ENCODE results near the gene LRRC8D. TPM values are rescaled to one million over a fixed set of nuclear protein-coding genes. Genes with fewer than 3 reads are reported as not detected.

LRRC8D gene
- total RNA-seq, 1 experiment from 2014 or later, result 19.6 TPM

DNA sequence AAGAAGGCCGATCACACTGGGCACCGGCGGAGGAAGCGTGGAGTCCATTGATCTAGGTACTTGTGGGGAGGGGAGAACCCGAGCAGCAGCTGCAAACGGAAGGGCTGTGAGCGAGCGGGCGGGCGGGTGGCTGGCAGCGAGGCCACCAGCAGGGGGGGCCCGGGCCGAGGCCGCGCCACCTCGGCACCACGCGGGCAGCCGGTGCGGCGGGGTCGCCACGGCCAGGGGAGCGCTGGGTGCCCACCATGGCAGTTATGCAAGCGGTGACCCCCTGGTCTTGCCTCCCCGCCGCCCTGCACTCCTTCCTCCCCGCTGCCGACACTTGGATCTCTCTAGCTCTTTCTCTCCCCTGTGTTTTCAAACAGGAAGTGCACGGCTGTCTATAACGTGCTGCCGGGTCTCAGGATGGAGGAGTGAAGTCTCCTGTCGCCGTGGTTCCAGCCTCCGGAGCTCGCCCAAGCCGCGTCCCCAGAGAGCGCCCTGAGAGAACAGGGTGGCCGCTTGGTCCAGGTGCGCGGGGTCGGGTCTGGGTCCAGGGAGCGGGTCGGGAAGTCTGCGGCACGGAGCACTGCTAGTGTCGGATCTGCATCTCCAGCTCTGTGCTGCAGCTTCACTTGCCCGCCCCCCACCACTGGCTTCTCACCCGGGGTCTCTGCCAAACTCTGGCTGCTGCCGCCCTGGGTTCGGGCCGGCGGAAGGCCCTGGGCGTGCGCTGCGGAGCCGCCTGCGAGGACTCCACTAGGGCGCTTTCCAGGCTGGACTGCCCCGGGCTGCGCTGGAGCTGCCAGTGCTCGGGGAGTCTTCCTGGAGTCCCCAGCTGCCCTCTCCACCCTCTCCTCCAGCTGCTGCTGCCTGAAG lies 22.7 kb downstream of the LRRC8D start:
- ATAC-seq (peak; percentile 91), DNase-seq (peak; percentile 67)
- POLR2A ChIA-PET (ENCODE audit: unreplicated experiment), result interaction anchor here (0.6 kb wide), 2 partner anchors 108 to 822 kb away, joined by 3 to 7 read pairs; no protein-coding TSS in a partner anchor
- BruUV-seq (replicated peaks), result no TSS peak
- CTCF ChIA-PET, result interaction anchor here (0.5 to 1.1 kb wide), 4 partner anchors 20 to 145 kb away, joined by 3 to 7 read pairs (median 4); no protein-coding TSS in a partner anchor
- peak overlapping the region; percentile 90 for H3K4me3 ChIP-seq (ENCODE audit: low read length)
- no peaks in the 10 kb centered on the region for H3K9me3 ChIP-seq (ENCODE audit: low read length)
- peak overlapping the region; percentile 87 for H3K4me2 ChIP-seq (ENCODE audit: low read length)
- peaks cover 16% of the 10 kb centered on the region for H3K4me1 ChIP-seq (ENCODE audit: insufficient read depth, low read length)
- intact Hi-C loops (cut with micrococcal nuclease), result loop anchor here (1.0 to 5.0 kb wide), 5 partner anchors 22 to 144 kb away; partner anchors contain the start of gene LRRC8D
- TF ChIP-seq, protein P1, sequence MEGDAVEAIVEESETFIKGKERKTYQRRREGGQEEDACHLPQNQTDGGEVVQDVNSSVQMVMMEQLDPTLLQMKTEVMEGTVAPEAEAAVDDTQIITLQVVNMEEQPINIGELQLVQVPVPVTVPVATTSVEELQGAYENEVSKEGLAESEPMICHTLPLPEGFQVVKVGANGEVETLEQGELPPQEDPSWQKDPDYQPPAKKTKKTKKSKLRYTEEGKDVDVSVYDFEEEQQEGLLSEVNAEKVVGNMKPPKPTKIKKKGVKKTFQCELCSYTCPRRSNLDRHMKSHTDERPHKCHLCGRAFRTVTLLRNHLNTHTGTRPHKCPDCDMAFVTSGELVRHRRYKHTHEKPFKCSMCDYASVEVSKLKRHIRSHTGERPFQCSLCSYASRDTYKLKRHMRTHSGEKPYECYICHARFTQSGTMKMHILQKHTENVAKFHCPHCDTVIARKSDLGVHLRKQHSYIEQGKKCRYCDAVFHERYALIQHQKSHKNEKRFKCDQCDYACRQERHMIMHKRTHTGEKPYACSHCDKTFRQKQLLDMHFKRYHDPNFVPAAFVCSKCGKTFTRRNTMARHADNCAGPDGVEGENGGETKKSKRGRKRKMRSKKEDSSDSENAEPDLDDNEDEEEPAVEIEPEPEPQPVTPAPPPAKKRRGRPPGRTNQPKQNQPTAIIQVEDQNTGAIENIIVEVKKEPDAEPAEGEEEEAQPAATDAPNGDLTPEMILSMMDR (conservative IDR thresholded peaks at IDR 0.05; ENCODE audit: low read depth, low read length), result peak; percentile 69
- no peak for TF ChIP-seq EZH2phosphoT487 (IDR thresholded peaks at IDR 0.05; ENCODE audit: borderline replicate concordance, low read length)
- no peaks in the 10 kb centered on the region for H3K27me3 ChIP-seq (ENCODE audit: low read length)
- H4K20me1 ChIP-seq (ENCODE audit: low read length), result no peaks in the 10 kb centered on the region
- peak overlapping the region; percentile 58 for H3K27ac ChIP-seq (ENCODE audit: low read length)
- H3K36me3 ChIP-seq (ENCODE audit: low read depth, low read length), result 0 out of 2 replicates have a peak, but pooled peaks cover 7% of the 10 kb centered on the region
- peak overlapping the region; percentile 91 for H3K9ac ChIP-seq (ENCODE audit: low read length)
- H3K79me2 ChIP-seq (ENCODE audit: low read length), result peaks cover 29% of the 10 kb centered on the region
- H3F3A ChIP-seq (ENCODE audit: low read length, unreplicated experiment), result no peaks in the 10 kb centered on the region
- H2AFZ ChIP-seq (ENCODE audit: low read length), result peak overlapping the region; percentile 98
- no peaks in the 10 kb centered on the region for H3K9me2 ChIP-seq (replicated peaks; ENCODE audit: low read length)

DNA sequence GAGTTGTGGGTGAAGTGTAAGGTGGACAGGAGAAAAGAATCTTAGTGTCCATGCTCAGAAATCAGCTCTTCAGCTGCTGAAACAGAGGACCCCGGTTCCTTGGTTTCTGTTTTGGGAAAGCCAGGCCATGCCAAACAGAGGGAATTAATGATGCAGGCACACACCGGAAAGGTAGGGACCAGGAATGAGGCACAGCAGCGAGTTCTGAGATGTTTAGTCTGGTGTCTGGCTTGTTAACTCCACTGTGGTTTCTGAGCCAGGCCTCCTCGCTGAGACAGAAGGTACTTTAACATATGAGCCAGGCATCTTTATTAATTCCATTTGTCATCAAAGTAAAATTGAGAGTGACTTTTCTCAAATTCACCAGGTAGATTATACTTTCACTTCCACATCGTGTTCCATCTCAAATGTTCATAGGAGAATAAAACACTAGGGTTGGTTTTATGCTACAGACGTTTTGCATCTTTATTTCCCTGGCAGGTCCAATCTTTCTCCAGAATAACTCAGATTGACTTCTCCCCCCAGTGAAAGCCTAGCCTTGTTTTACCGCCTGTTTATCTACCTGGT lies 23.5 kb downstream of the LRRC8D start:
- Histone ChIP-seq H2AFZ (ENCODE audit: low read length) (peak overlapping the region; percentile 98), H3K9ac (ENCODE audit: low read length) (peak overlapping the region; percentile 91), H3K36me3 (ENCODE audit: low read depth, low read length) (0 out of 2 replicates have a peak, but pooled peaks cover 7% of the 10 kb centered on the region), H3K27ac (ENCODE audit: low read length) (peak overlapping the region; percentile 58; the same call in 1 of the 2 replicates), H3K9me2 (replicated peaks; ENCODE audit: low read length) (no peaks in the 10 kb centered on the region), H4K20me1 (ENCODE audit: low read length) (no peaks in the 10 kb centered on the region), H3K4me2 (ENCODE audit: low read length) (peak overlapping the region; percentile 87), H3K9me3 (ENCODE audit: low read length) (no peaks in the 10 kb centered on the region), H3K27me3 (ENCODE audit: low read length) (no peaks in the 10 kb centered on the region), H3F3A (ENCODE audit: low read length, unreplicated experiment) (no peaks in the 10 kb centered on the region), H3K79me2 (ENCODE audit: low read length) (peaks cover 29% of the 10 kb centered on the region), H3K4me1 (ENCODE audit: insufficient read depth, low read length) (peaks cover 16% of the 10 kb centered on the region), H3K4me3 (ENCODE audit: low read length) (peak overlapping the region; percentile 90)
- DNase-seq (peak; percentile 9), ATAC-seq (peak; percentile 1; the same call in 1 of the 2 replicates)
- TF ChIP-seq EZH2phosphoT487 (IDR thresholded peaks at IDR 0.05; ENCODE audit: borderline replicate concordance, low read length), result no peak
- no peak for TF ChIP-seq EZH2 (IDR thresholded peaks at IDR 0.05; ENCODE audit: low read length, unreplicated experiment)
- TF ChIP-seq, protein P1 (conservative IDR thresholded peaks at IDR 0.05; ENCODE audit: low read depth, low read length), result no peak
- ChIA-PET POLR2A (ENCODE audit: unreplicated experiment) (no interaction called here), CTCF (no interaction called here)
- intact Hi-C loops (cut with micrococcal nuclease), result loop anchor here (5.0 kb wide), 2 partner anchors 43 to 63 kb away; no protein-coding TSS in a partner anchor
- BruUV-seq (replicated peaks), result TSS peak; percentile 45
